ENCODE results near the gene ELP5. TPM values are rescaled to one million over a fixed set of nuclear protein-coding genes. Genes with fewer than 3 reads are reported as not detected.

Gene ELP5
- total and polyA plus RNA-seq, 2 of the 4 experiments (the other 2 are of a cell fraction), result 39.3 to 46.6 TPM

DNA sequence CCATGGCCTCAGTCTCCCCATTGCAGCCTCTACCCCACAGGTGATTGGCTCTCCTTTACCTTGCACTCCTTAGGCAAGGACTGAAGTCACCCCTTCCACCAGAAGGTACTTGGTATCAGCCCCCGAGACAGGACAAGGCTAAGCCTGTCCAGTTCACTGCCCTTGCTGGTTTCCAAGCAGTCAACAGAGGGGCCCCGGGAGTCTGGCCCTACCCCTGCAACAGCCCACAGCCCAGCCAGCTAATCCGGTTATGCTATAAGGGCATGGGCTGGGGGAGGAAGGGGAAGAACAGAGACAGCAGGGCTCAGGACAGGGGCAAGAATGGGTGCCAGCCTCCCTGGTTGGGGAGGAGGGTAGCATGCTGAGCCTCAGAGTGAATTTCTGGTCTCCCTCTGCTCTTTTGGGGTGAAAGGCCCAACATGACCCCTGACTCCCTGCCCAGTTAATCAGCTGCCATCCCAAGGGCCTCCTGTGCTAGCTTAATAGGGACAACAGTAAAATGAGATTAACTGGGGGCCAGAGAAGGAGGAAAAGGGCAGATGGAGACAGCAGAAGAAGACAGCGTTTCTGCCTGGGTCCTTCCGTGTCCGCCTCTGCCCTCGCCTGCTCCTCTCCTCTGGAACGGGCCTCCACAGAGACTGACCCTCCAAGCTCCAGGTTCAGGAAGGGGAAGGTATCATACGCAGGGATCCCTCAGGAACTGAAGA, 43.1 kb upstream of the ELP5 start:
- WGBS, 2 experiments (ENCODE audit: extremely low coverage in 2 of 2, insufficient read length in 1 of 2), result 45% methylated on average over 2 of the region's 9 CpGs; no CpG with 5 or more reads in 1 of the 2 experiments

More for the DNA sequence above, 43.1 kb upstream of the ELP5 start:
- Histone ChIP-seq H2BK120ac (ENCODE audit: low read depth, low read length) (no peak overlapping the region), H2BK5ac (ENCODE audit: low read depth, low read length, poor library complexity, severe bottlenecking) (no peak overlapping the region), H4K8ac (ENCODE audit: low read depth in 2 of 2, low read length in 2 of 2) (no peak overlapping the region), H4K20me1 (ENCODE audit: insufficient read depth, low read length) (peaks cover 70% of the 10 kb centered on the region), H3K4me3 (ENCODE audit: insufficient read depth, low read depth, low read length) (no peak overlapping the region), H4K5ac (ENCODE audit: low read depth, low read length) (no peak overlapping the region), H2AFZ (replicated peaks; ENCODE audit: low read length, poor library complexity) (no peak overlapping the region), H2BK20ac (ENCODE audit: low read depth, low read length) (no peak overlapping the region), H3K9ac (ENCODE audit: low read depth, low read length) (no peak overlapping the region), H3K27me3 (ENCODE audit: control insufficient read depth, insufficient read depth, low read length) (no peaks in the 10 kb centered on the region), H3K18ac (ENCODE audit: low read depth, low read length) (no peak overlapping the region), H3K36me3 (ENCODE audit: control insufficient read depth, insufficient read depth, low read length) (peaks cover 2% of the 10 kb centered on the region), H3K4ac (ENCODE audit: low read depth, low read length) (no peak overlapping the region), H3K27ac (ENCODE audit: insufficient read depth, low read length) (no peak overlapping the region), H2AK5ac (ENCODE audit: low read depth, low read length) (no peak overlapping the region), H3K9me1 (ENCODE audit: insufficient read depth, low read length) (peaks cover 17% of the 10 kb centered on the region), H2AK9ac (replicated peaks; ENCODE audit: low read depth, low read length, poor library complexity) (no peak overlapping the region), H3K9me3 (ENCODE audit: control insufficient read depth, insufficient read depth, low read length) (no peaks in the 10 kb centered on the region), H3K14ac (replicated peaks; ENCODE audit: low read depth, low read length) (no peak overlapping the region), H3K4me1 (ENCODE audit: control insufficient read depth, insufficient read depth, low read length) (peaks cover 10% of the 10 kb centered on the region), H3K23ac (ENCODE audit: low read depth, low read length) (no peak overlapping the region), H3K79me1 (ENCODE audit: low read depth in 1 of 2, low read length in 2 of 2) (peaks cover 10 to 83% of the 10 kb centered on the region in 2 experiments), H4K91ac (ENCODE audit: insufficient read depth, low read depth, low read length) (no peak overlapping the region), H2BK15ac (ENCODE audit: low read depth, low read length) (no peak overlapping the region), H3K56ac (ENCODE audit: extremely low read depth, insufficient read depth, low read length) (no peak overlapping the region), H3K4me2 (ENCODE audit: low read depth, low read length) (no peak overlapping the region)
- no peak for ATAC-seq (ENCODE audit: low read depth)
- dilution Hi-C loops (cut with HindIII; ENCODE audit: low sequenced_read_pairs, unreplicated experiment) (no loop called here), intact Hi-C loops (cut with micrococcal nuclease) (no loop called here), in situ Hi-C loops (cut with MboI; ENCODE audit: low sequenced_read_pairs) (no loop called here)
- ChIA-PET POLR2A (ENCODE audit: unreplicated experiment) (no interaction called here), CTCF (no interaction called here)
- no peak for DNase-seq
- no TSS peak for BruUV-seq (replicated peaks)
- TF ChIP-seq CEBPB (IDR thresholded peaks at IDR 0.05; ENCODE audit: low read depth, low read length), result no peak
